Amygdala (tissue), 56 donors: ENCODE results near the gene GALNT2.

Source experiments
- DNase-seq, 56 donors: peaks; one replicate each; lab custom pipeline; 2025; lab: John Stamatoyannopoulos, UW

The GALNT2 gene

DNA sequence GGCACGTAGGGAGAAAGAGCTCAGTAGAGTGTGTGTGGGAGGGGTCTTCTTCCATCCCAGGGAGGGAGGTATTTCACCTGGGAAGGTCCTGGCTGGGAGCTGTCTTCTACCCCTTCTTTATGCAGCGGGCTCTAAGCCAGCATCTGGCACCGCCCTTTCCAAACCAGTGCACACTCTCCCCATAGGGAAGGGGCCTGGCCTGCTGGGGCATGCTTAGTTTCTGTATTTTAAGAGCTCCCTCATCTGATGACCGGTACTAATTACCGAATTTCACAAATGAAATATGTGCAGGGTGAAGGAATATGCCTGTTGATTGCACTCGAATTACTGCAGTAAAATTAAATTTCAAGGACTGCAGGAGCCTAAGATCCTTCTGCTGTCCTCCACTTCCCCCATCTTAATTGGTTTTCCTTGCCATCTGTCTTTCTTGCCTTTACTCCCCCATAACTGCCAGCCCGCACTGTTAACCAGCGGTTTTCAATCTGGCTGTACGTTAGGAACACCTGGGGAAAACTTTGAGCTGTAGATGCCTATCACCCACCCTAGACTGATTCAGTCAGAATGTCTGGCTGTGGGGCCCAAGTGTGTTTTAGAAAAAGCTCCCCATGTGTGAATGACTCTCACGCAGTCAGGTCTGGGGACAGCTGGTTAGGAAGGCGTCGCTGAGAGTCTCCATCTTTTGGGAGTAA, 20.1 kb downstream of the GALNT2 start:
- no peak for DNase-seq

DNA sequence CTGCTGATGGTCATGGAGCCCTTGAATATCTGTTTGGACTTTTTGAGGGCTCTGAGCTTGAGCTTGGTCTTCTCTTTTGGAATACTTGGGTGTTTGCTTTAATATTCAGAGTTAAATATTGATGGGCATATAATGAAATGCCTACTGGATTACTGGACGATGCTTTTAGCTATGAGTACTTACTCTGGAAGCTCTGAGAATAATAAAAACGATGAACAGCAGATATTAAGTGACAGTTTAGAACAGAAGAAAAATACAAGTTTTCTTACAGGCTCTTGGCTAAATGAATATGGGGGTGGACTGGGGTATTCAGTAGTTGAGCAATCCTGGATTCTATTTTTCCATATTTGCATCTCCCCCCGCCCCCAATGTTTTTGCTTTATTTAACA, 20.7 kb downstream of the GALNT2 start:
- DNase-seq = no peak

DNA sequence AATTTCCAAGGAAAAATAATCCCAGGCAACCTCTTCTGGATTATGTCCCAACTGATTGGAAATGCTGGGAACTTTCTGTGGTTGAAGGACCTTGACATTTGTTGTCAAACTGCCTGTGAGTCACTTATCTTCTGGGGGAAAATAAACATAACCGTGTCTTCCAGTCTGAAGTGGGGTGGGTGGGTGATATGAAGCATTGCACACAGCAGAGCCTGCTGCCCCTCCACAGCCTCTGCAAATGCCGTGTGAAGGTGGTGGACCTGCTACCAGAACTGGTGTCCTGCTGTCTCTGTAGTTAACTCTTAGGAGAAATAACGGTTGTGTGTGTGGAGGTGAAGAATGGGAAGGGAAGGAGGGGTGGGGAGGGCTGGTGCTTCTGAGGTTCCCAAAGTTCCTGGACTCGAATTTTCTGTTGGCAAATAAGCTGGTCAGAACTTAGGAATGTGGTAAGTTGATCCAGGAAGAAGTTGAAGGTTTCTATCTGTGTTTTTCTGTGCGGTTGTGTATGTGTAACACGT, 23.2 kb downstream of the GALNT2 start:
- DNase-seq = no peak

DNA sequence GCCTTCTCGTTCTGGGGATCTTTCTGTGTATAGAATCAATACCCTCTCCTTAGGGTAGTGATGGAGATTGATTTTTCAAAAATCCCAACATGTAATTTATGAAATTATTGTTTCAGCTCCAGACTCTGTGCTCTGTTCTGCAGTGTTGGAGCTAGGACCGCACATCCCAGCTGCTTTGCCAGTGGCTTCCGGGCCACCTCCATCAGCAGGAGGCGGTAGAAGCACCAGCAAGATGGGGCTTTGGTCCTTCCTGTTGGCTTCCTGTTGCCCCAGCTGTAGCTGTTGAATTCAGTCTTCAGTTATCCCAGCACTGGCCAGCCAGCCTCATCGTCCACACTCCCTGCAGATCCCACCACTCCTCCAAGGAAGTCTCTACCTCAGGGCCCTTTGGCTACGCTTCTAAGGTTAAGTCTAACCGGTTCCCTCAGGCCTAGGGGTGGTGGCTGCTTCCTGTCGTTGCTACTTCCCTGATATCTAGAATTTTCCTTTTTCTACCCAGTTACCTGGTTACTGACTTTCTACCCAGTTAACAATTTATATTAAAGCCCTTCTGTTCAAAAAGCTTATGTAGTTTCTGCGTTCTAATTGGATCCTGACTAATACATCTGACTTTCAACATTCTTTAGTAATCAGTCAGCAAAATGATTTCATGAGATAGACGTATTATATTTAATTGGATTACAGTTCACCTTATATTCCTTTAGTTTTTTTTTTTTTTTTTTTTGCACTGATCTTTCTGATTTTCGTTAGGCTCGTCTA, 24.6 kb downstream of the GALNT2 start:
- DNase-seq = no peak

DNA sequence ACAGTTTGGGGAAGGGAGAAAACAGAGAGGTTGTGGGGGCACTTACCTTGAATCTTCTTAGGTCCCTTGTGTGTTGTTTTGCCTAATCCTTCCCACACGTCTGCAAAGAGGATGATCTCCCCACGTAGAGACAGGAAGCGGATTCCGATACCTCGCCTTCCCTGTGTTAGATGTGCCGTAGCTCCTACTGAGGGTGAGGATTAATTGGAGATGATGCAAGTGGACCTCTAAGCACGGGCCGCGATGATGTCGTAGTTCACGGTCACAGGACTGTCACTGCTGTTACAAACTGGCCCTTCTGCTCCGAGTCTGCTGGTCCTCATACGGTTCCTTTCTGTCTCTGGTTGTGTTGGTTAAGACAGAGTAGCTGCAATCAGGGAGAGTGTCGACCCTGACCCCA, 27.7 kb downstream of the GALNT2 start:
- no peak for DNase-seq

DNA sequence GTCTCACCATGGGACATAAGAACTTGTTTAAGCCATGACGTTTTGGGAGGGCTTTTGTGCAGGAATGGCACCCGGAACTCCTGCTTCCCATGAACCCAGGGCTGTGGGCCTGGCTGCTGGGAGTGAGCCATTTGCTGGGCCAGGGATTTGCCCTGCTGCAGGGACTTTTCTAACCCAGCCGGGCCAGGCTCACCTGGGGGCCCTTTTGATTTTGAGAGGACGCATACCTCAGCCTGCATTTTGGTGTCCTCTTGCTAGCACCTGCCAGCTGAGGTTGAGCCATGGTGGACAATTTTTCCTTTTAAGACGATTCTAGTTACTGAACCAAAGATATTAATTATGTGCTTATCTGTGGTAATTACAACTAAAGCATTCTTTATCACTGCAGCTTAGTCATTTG, 28.9 kb downstream of the GALNT2 start:
- no peak for DNase-seq

DNA sequence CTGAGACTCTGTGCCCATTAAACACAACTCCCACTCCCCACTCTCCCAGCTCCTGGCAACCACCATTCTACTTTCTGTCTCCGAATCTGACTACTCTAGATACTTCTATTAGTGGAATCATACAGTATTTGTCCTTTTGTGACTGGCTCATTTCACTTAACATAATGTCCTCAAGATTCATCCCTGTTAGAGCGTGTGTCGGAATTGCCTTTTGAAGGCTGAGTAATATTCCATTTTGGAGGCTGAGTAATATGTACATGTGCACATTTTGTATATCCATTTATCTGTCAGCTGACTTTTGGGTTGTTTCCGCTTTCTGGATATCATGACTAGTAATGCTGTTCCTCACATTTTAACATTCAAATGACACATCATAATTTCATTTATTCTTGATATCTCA, 30.3 kb downstream of the GALNT2 start:
- DNase-seq = no peak

DNA sequence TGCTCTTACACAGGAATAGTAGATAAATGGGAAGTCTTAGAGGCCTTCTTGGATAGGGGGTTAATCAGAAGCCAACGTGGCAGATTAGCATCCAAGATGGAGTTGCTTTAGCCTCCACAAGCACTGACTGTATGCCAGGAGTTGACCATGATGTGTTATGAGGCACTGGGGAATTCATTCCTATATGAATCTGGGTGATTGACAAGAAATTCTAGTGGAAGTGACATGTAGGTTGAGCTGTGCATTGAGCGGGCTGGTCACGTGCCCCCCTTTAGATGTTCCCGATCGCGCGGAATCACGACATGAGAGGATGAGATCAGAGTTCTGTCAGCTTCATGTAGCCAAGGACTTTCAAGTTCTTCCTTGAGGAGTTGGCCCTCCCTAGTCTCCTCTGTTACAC, 31.7 kb downstream of the GALNT2 start:
- no peak for DNase-seq

DNA sequence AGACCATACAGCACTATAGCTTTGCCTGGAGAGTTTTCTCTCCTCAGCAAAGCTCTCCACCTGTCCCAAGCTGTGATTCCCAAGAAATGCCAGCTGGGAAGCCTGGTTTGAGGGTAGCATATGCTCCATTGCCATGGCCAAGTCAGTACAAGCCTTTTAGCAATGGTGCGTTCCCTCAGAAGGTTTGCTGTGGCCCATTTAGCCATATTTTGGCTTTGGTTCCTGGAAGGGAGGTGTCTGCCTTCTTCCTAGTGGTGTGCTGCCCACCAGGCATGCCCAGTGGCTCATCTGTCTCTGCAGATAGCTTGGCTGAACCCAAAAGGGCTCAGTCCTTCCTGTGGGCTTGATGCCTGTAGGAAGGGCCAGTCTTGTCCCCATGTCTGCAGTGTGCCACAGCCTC, 32.4 kb downstream of the GALNT2 start:
- DNase-seq = no peak

DNA sequence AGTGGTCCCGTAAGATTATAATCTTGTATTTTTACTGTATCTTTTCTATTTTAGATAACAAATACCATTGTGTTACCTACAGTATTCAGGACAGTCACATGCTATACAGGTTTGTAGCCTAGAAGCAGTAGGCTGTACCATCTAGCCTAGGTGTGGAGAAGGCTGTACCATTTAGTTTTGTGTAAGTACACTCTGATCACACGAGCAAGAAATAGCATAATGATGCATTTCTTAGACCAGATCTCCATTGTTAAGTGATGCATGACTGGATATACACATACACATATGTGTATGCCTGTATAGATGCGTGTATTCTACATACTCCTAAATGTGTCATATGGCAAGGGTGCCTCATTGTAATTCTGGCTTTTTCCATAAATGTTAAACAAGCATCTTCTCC, 33.9 kb downstream of the GALNT2 start:
- DNase-seq = no peak

DNA sequence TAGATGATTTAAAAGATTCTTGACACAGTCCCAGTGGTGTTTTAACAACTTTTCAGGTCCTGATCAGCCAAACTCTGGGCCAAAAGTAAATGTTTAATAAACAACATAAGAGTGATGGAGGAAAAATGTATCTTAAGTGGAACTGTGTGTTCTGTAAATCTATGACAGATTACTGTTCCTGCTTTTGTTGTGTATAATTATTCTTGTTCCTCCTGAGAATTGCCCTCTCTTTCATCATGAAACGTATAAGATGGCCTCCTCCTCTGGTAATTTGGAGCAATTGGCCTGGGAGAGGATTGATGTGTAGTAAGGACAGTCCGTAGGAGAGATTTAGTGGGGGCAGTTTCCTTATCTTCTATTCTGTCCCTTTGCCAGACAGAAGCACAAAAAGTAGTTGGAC, 34.5 kb downstream of the GALNT2 start:
- no peak for DNase-seq

DNA sequence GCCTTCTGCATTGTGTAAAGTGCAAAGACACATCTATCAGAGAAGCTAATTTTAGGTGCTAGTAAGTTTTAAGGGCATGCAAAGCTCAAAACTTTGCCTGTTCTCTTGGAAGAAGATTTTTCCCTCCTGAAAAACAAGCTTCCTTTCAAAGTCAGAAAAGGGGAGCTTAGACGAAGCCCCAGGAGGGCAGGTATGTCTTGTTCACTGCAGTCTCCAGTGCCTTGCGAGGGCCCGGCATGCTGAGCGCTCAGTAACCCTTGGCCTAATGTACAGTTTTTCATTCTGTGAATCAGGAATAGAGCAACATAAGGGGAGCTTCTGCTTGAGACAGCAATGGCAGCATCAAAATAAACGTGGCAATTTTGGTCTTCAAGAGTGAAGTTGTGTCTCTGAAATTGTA, 35.0 kb downstream of the GALNT2 start:
- no peak for DNase-seq

DNA sequence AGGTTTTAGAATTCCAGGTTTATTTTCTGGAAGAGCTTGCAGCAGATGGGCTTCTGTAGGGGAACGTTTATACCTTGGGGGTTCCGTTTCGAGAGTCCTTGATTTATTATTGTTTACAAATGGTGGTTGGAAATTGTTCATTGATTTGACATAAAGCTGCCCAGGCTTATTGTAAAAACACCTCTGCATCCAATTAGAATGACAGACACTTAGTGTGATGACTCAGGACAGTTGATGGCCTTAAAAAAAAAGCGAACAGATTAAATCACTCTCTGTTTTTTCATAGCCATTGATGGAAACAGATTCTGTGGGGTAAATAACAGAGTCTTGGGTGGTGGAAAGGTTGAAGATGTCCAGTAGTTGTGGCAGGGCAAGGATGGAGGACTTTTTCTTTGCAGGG, 35.4 kb downstream of the GALNT2 start:
- no peak for DNase-seq

DNA sequence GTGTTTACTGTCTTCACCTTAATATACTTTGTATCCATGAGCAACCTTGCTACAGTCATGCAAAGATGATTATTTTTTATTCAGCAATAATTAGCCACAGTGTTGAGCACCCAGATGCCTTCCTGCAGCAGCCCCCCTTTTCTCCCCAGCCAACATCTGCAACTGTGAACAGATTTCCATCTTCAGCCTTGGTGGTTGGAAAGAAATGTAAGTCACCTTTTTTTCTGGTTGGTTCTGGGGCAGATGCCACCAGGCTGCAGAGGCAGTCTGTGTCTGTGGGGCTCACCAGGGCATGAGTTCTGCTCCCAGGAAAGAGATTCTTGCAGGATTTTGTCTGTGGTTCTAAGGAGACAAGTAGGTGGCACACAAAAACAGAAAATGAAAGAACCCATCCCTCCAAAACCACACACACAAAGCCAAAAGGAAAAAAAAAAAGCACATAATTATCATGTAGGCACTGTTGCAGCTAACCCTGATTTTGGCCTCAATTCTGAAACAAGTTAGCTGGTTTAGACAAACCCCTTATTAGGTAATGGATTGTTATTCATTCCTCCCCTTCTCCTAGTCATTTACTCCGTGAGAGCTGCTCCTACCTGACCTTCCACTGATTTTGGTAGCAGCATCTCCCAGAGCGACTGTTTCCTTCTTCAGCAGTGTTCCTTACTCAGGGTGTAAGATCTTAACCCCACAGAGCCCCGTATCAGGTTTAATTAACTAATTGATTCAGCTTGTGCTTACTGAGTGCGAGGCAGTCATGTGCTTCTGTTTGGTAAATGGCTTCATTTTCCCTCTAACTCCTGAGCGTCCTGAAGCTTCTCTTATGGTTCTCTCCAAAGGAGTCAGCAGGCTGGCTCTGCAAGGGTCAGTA, 36.5 kb downstream of the GALNT2 start:
- DNase-seq = no peak

DNA sequence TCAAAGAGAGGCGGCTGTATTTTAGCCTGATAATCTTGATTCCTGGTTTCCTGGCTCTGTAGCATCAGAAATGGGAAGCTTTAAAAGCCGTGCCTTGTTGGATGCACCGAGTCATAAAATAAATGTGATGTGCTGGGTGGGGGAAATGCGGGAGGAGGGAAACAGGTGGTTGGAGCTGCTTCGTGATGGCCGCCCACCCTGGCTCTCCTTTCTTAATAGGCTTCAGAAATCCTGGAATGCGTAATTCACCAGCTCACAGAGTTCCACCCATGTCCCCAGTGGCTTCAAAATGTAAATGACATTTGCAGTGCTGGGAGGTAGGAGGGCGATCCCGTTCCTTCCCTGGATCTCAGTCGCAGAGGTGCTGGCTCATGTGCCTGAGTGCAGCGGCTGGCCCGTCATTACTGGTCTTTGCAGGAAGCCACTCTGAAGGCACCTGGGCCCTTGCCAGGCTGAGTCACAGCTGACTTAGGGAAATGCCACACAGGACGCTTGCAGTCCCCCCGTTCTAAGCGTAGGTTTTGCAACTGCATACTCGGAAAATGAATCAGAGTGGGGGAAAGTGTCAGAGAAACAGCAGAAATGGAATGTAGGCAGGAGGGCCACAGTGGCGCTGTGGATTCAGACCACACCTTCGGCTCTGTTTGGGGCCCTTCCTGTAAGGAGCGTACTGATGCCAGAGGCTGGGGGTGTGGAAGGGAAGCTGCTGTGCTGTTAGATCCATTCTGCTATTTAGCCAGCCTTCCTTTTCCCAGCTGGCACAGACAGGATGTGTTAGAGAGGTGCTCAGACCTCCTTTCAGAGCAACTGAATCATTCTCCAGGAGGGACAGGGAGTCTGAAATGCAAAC, 37.6 kb downstream of the GALNT2 start:
- DNase-seq = peak in 47 of 56 donors; percentile 17 to 86 (median 60)

DNA sequence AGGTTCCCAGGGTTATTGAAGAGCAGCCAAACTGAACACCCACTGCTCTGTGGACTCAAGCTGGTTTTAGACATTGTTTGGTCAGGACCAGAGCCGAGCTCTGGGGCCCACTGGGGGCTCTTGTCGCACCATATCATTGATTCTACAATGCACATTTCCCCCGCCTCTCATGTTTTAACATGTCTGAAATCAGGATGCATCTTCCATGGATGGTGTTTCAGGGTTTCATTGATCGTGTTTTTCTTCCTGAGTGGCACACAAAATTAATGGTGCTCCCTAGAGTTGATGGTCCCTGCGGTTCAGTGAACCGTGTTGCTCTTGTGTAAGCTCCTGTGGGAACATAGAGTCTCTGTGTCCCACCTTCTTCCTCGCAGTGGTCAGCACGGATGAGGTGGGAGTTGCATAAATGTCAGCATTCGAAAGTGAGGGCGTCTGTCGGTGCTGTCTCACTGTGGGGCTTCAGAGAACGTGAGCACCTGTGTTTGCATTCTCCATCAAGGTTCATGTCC, 38.3 kb downstream of the GALNT2 start:
- DNase-seq = no peak

DNA sequence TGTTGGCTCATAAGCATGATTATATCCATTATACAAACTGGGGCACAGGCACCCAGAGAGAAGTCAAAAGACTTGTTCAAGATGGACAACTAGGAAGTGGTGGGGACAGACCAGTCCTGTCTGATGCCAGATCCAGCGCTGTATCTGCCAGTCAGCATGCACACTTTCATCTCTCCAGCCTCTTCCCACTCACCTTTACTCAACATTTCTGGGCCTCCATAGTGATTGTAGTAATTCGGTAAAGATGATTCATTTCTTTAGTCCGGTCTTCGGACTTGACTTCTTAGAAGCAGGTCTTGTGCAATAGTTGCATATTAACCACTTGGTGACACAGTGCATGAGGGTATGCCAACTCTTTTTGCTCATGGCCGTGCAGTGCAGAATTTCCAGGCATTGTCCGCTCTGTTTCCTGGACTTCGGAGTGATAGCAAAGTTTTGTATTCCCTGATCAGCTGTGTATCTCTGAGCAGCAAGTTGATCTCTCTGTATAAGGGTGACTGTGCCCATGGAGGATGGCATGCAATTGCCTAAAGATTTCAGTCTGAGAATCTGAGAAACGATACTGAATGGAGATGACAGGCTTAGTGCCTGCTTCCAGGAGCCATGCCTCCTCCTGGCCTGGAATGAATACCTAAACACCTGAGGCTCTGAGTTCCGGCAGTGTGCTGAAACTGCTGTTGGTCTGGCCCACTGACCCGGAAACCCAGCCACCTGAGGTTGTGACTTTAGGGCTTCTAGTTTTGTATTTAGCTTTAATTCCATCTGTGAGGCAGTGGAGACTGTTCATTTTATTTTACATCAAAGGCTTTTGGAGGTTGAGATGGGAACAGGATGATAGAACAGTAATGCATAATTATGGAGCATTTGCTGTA, 39.0 kb downstream of the GALNT2 start:
- no peak for DNase-seq

DNA sequence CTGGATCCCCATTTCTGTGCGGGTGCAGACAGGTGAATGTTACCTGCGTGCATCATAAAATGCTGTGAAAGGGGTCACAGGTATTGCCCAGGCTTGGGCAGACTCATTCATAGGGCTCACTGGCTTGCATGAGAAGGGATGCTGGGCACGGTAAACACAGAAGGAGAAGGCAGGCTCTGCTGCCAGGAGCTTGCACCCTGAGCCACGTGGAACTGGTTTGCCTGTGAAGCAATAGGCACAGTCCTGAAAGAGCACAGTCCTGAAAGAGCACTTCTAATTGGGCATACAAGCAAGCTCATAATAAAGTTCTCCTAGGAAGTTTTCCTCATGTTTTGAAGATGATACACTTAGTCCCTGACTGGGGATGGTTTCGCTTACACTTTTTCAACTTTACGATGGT, 40.9 kb downstream of the GALNT2 start:
- DNase-seq = peak in 3 of 56 donors; percentile 11 to 18 (median 16)

DNA sequence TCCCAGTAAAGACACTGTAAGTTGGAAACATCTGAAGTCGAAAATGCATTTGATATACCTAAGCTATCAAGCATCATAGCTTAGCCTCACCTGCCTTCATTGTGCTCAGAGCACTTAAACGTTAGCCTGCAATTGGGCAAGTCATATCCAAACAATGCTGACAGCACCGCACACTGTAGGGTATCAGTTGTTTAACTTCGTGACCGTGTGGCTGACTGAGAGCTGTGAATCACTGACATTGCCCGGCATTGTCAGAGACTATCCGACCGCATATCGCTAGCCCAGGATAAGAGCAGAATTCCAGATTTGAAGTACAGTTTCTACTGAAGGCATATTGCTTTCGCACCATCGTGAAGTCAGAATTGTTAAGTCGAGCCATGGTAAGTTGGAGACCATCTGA, 41.5 kb downstream of the GALNT2 start:
- DNase-seq = no peak
